ENCODE results near the gene NPR1.
A peak's percentile ranks its signal among the peaks of the same experiment; 100 is the strongest.

Gene NPR1

DNA sequence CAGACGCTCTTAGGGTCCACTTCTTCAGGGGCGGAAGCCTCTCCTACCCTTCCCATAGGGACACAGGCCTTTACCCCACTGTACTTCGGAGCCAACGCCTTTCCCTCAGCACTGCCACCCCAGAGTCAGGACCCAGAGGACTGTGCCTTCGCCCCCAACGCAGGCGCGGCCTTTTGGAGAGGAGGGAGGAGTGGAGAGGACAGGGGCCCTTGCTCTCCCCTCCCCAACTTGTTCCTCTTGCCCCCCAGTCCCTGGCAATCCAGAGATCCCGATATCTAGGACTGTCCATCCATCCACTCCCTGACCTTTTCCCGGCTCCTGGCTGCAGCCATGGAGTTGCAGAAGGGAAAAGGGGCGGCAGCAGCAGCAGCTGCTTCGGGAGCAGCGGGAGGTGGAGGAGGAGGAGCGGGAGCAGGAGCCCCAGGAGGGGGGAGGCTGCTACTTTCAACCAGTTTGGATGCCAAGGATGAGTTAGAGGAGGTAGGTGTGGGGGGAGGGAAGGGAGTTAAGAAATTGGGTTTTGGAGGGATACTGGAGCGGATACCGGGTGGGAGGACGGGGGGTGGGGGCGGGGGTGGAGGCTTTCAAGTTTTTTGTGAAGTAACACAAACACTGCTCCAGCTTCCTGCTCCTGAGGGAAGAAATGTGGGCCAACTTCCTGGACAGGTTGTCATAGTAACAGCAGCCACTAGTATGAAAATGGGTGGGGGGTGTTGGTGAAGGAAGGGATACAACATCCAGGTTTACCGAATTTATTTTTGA, 50.0 kb downstream of the NPR1 start:
- Histone ChIP-seq H3K36me3 (ENCODE audit: insufficient read depth, low read length) (peaks cover 7% of the 10 kb centered on the region), H3K4me3 (ENCODE audit: low read length) (peak overlapping the region; percentile 77), H2AFZ (ENCODE audit: low read depth, low read length) (no peak overlapping the region), H3K9me3 (ENCODE audit: low read length) (no peaks in the 10 kb centered on the region), H3K4me1 (ENCODE audit: insufficient read depth, low read length) (peaks cover 27% of the 10 kb centered on the region), H3K27me3 (ENCODE audit: insufficient read depth, low read length) (no peaks in the 10 kb centered on the region)

DNA sequence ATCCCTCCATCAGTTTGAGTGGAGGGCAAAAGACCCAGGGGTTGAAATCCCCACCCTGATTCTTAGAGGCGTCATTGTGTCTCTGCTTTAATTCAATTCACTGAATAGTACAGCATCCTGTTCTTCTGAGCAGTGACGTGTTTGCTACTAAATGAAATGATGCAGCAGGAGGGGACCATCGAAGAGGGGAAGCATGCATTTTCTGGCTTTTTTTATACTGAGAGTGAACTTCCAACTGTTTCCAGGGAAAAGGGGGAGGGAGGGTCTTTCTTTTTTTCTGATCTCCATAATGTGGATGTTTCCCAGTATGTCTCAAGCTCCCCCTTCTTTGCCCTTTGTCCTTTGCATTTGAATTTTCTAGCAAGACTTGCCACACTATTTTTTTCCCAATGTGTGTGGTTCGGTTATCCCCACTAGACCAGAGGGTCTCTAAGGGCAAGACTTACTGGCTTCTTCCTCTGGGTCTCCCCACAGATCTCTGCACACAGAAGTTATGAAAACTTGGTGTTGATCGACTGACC, 52.0 kb downstream of the NPR1 start:
- Histone ChIP-seq H3K36me3 (ENCODE audit: insufficient read depth, low read length) (peaks cover 10% of the 10 kb centered on the region), H2AFZ (ENCODE audit: low read depth, low read length) (no peak overlapping the region), H3K27me3 (ENCODE audit: insufficient read depth, low read length) (no peaks in the 10 kb centered on the region), H3K4me1 (ENCODE audit: insufficient read depth, low read length) (peaks cover 32% of the 10 kb centered on the region), H3K9me3 (ENCODE audit: low read length) (no peaks in the 10 kb centered on the region), H3K4me3 (ENCODE audit: low read length) (no peak overlapping the region)

DNA sequence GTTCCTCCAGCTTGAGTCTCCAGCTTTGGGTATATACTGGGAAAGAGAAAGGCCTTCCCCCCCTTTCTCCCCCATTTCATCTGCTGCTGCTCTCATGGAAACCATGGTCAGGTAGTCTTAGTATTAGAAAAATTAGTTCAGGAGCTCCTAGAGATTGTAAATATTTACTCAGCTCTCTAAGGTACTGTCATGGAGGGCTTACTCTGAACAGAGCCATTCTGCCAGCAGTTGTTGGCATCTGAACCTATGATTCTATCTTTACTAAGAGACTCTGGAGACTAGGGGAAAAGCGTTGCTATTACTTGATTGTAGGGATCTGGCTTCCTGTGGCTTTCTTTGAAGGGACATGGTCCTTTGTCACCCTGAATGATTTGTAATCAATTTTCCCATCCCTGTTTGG, 55.5 kb downstream of the NPR1 start:
- Histone ChIP-seq H3K9me3 (ENCODE audit: low read length) (no peaks in the 10 kb centered on the region), H3K4me3 (ENCODE audit: low read length) (no peak overlapping the region), H2AFZ (ENCODE audit: low read depth, low read length) (no peak overlapping the region), H3K4me1 (ENCODE audit: insufficient read depth, low read length) (peaks cover 25% of the 10 kb centered on the region), H3K36me3 (ENCODE audit: insufficient read depth, low read length) (peaks cover 22% of the 10 kb centered on the region), H3K27me3 (ENCODE audit: insufficient read depth, low read length) (no peaks in the 10 kb centered on the region)

DNA sequence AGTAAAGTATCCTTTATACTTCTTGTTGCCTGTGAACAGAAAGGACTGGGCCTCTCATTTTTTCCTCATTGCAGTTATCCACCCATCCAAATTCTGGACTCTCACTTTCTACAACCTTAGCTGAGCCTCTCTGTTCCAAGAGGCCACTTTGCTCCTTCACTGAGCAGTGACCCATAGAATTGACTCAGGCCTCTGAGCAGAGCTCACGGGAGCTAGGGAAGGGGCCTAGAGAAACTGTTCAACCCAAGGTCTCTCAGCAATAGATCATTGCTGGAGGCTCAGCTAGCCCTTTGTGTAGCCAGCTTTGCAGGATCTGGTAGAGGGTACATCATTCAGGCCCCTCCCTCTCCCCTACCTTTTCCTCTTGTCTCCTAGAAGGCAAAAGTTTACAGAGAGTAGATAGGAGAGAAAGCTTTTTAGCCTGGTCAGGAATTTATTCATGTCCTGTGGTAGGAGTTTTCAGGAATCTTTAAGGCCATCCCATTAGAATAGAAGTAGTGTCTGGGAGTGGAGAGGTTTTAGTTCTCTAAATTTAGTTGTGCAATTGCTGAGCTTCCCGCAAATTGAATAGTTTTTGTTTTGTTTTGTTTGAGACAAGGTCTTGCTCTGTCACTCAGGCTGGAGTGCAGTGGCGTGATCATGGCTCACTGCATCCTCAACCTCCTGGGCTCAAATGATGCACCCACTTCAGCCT, 56.1 kb downstream of the NPR1 start:
- Histone ChIP-seq H3K36me3 (ENCODE audit: insufficient read depth, low read length) (peaks cover 22% of the 10 kb centered on the region), H3K27me3 (ENCODE audit: insufficient read depth, low read length) (no peaks in the 10 kb centered on the region), H3K4me1 (ENCODE audit: insufficient read depth, low read length) (peaks cover 19% of the 10 kb centered on the region), H3K9me3 (ENCODE audit: low read length) (no peaks in the 10 kb centered on the region), H3K4me3 (ENCODE audit: low read length) (no peak overlapping the region), H2AFZ (ENCODE audit: low read depth, low read length) (no peak overlapping the region)

DNA sequence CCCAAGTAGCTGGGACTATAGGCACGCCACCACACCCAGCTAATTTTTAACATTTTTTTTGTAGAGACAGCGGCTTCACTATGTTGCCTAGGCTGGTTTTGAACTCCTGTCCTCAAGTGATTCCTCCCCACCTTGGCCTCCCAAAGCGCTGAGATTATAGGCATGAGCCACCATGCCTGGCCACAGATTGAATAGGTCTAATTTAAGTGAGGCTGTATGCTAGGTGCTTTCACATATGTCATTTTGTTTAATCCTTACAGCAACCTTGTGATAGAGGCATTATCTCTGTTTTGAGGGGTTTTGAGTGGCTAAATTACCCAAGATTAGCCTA, 56.6 kb downstream of the NPR1 start:
- Histone ChIP-seq H2AFZ (ENCODE audit: low read depth, low read length) (no peak overlapping the region), H3K9me3 (ENCODE audit: low read length) (no peaks in the 10 kb centered on the region), H3K36me3 (ENCODE audit: insufficient read depth, low read length) (peaks cover 22% of the 10 kb centered on the region), H3K4me1 (ENCODE audit: insufficient read depth, low read length) (peaks cover 14% of the 10 kb centered on the region), H3K4me3 (ENCODE audit: low read length) (no peak overlapping the region), H3K27me3 (ENCODE audit: insufficient read depth, low read length) (no peaks in the 10 kb centered on the region)

DNA sequence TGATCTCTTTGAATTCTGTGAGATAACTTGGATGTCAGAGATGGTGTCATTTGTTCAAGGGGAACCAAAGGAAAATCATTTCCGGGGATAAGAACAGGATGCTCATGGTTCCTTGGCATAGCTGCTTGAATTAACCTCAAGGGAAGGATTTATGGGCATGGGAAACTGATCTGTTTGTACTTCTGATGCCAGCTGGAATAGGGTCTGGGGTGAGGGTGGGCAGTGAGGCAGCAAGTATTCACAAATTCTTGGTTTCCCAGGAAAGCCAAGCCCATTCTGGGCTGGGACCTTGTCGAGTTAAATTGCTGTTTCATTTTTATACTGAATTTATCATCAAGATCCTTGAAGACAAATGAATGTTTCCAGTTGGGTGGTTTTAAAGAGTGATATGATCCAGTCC, 63.5 kb downstream of the NPR1 start:
- Histone ChIP-seq H3K27me3 (ENCODE audit: insufficient read depth, low read length) (no peaks in the 10 kb centered on the region), H3K4me3 (ENCODE audit: low read length) (no peak overlapping the region), H2AFZ (ENCODE audit: low read depth, low read length) (no peak overlapping the region), H3K36me3 (ENCODE audit: insufficient read depth, low read length) (peaks cover 66% of the 10 kb centered on the region), H3K9me3 (ENCODE audit: low read length) (no peaks in the 10 kb centered on the region), H3K4me1 (ENCODE audit: insufficient read depth, low read length) (no peaks in the 10 kb centered on the region)

DNA sequence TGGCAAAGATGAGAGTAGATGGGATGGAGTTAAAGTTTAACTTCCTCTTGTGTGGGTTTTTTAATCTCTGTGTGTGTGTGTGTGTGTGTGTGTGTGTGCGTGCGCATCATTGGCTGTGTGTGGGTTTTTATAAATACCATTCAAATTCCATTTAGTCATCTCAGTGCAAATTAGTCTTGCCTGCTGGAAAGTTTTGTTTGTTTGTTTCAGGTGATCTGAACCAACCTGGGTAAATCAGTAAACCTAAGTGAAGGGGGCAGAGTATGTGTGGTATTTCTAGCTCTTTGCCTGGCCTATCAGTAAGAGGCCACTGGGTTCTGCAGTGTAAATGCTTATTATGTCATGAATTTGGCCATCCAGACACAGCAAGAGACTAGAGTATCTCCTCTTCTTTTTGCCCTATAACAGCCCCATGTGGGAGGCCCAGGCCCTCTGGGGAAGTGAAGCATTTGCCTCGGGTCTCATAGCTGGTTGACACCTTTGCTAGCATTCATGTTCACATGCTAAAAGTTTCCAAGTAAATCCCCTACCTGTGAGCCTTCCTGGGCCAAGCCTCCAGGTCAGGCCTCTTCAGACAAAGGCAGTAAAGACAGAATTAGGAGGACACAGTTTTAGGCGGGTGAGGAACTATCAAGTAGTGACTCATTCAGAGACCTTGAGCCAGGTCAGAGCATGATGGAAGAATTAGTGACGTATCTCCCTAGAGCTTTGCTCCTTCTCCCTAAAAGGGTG, 64.1 kb downstream of the NPR1 start:
- H2AFZ ChIP-seq (ENCODE audit: low read depth, low read length), result no peak overlapping the region
- no peaks in the 10 kb centered on the region for H3K4me1 ChIP-seq (ENCODE audit: insufficient read depth, low read length)
- H3K9me3 ChIP-seq (ENCODE audit: low read length), result no peaks in the 10 kb centered on the region
- peaks cover 69% of the 10 kb centered on the region for H3K36me3 ChIP-seq (ENCODE audit: insufficient read depth, low read length)
- H3K4me3 ChIP-seq (ENCODE audit: low read length), result no peak overlapping the region
- no peaks in the 10 kb centered on the region for H3K27me3 ChIP-seq (ENCODE audit: insufficient read depth, low read length)
